ENCODE results near the gene HSDL2.

The HSDL2 gene

DNA sequence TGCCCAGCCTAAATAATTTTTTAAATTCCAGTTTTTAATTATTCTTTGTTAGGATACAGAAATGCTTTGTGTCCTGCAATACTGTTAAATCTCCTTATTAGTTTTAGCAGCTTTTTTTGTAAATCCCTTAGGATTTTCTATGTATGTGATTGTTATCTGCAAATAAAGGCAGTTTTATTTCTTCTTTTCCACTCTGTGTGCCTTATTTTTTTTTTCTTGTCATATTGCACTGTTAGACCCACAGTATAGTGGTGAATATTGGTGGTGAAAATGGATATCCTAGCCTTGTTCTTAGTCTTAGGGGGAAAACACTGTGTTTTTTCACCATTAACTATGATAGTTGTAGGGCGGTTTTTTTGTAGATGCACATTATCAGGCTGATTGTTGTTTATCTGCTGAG lies 95.4 kb downstream of the HSDL2 start:
- DNase-seq (ENCODE audit: low read depth) = no peak
- TF ChIP-seq, protein P1, sequence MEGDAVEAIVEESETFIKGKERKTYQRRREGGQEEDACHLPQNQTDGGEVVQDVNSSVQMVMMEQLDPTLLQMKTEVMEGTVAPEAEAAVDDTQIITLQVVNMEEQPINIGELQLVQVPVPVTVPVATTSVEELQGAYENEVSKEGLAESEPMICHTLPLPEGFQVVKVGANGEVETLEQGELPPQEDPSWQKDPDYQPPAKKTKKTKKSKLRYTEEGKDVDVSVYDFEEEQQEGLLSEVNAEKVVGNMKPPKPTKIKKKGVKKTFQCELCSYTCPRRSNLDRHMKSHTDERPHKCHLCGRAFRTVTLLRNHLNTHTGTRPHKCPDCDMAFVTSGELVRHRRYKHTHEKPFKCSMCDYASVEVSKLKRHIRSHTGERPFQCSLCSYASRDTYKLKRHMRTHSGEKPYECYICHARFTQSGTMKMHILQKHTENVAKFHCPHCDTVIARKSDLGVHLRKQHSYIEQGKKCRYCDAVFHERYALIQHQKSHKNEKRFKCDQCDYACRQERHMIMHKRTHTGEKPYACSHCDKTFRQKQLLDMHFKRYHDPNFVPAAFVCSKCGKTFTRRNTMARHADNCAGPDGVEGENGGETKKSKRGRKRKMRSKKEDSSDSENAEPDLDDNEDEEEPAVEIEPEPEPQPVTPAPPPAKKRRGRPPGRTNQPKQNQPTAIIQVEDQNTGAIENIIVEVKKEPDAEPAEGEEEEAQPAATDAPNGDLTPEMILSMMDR (IDR thresholded peaks at IDR 0.05; ENCODE audit: low read length, missing control alignments) = no peak
- H3K4me3 ChIP-seq (replicated peaks; ENCODE audit: low read depth, low read length) = no peak overlapping the region

DNA sequence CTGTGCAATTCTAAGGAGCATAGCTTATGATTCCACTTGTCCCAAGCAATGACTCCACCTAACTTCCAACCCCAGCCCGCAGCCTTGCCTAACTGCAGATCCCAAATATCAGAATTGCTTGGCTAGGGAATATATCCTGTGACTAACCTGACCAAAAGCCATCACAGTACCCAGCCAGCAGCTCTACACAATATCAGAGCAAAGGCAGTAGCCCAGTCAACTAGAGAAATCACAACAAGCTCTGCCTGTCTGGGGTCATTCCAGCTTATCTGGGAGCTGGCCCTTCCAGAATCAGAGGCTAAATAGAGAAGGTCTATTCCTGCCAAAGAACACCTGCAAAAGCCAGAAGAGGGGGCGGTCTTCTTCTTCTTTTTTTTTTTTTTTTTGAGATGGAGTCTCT lies 97.4 kb downstream of the HSDL2 start:
- no peak overlapping the region for H3K4me3 ChIP-seq (replicated peaks; ENCODE audit: low read depth, low read length)
- no peak for DNase-seq (ENCODE audit: low read depth)
- TF ChIP-seq, protein P1 (IDR thresholded peaks at IDR 0.05; ENCODE audit: low read length, missing control alignments) = no peak

DNA sequence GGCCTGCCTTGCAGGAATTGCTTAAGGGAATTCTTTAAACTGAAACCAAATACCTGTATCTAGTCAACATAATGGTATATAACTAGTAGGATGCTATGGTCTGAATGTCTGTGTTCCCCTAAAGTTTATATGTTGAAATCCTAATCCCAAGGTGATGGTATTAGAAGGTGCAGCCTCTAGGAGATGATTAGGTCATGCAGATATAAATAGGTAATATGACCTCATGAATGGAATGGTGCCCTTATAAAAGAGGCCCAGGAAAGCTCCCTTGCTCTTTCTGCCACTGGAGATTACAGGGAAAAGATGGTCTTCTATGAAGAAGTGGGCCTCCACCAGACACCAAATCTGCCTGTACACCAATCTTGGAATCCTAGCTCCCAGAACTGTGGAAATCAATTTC lies 99.3 kb downstream of the HSDL2 start:
- TF ChIP-seq, protein P1 (IDR thresholded peaks at IDR 0.05; ENCODE audit: low read length, missing control alignments) = no peak
- no peak overlapping the region for H3K4me3 ChIP-seq (replicated peaks; ENCODE audit: low read depth, low read length)

DNA sequence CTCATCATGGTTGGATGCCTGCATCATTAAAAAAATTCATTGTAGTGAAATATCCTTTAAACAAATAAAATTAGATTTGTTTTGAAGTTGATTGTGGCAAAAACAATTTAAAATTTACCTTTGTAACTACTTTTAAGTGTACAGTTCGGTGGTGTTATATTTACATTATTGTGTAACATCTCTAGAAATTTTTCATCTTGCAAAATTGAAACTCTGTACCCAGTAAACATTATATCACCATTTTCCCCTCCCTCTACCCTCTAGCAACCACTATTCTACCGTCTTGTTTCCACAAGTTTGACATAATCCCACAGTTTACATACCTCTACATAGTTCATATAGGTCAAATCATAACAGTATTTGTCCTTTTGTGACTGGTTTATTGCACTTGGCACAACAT lies 104.7 kb downstream of the HSDL2 start:
- TF ChIP-seq, protein P1 (IDR thresholded peaks at IDR 0.05; ENCODE audit: low read length, missing control alignments) = no peak
- no peak for DNase-seq (ENCODE audit: low read depth)

More for the DNA sequence above, 99.3 kb downstream of the HSDL2 start:
- no peak for DNase-seq (ENCODE audit: low read depth)

GRCh38 chr9:112485574-112485973 lies 105.7 kb downstream of the HSDL2 start:
- TF ChIP-seq, protein P1 (IDR thresholded peaks at IDR 0.05; ENCODE audit: low read length, missing control alignments) = no peak
- H3K4me3 ChIP-seq (replicated peaks; ENCODE audit: low read depth, low read length) = no peak overlapping the region
- no peak for DNase-seq (ENCODE audit: low read depth)

More for the DNA sequence above, 104.7 kb downstream of the HSDL2 start:
- H3K4me3 ChIP-seq (replicated peaks; ENCODE audit: low read depth, low read length) = no peak overlapping the region

DNA sequence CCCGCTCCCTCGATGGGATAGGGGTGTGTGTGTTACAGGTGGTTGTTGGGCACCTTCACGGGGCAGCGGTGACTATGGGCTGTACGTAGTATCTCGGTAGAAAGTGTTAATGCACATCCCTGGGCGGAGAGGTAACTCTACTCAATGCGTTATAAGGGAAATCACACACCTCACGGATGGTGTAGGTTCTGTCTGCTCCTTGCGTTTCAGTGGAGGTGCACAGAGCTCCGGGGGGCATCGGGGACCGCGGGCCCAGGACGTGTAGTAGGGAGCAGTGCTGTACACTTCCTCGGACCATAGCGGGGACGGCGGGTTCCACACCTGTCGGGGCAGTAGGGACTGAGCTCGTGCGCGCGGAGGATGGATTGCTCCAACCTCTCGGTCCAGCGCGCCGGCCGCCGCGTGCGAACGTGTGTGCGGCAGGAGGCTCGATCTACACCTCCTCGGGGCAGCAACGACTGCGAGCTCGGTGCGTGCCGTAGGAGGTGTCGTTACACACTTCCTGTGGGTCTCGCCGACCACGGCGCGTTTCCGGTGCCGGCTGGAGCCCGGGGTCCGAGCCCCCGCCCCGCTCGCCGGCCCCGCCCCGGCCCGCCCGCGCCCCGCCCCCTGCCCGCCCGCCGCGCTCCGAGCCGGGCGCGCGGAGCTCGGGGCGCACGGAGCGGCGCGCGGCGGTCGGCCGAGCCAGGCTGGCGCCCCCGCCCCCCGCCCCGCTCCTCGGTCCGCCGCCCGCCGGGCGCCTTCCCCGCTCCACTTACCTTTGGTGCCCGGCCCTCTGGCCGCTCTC lies 106.5 kb downstream of the HSDL2 start, which contains the start of gene KIAA1958:
Gene KIAA1958 (plus strand): TSS at position 607 of the 787 bp plus-strand sequence. CDS start 87,254 bp downstream, outside the sequence.
- DNase-seq (ENCODE audit: low read depth) = peak; percentile 64
- peak within 1 kb of the TSS; percentile 64 for H3K4me3 ChIP-seq (replicated peaks; ENCODE audit: low read depth, low read length)
- TF ChIP-seq, protein P1 (IDR thresholded peaks at IDR 0.05; ENCODE audit: low read length, missing control alignments) = no peak

Data from fibroblast of pulmonary artery (primary cell).